K562 (cell line): Measurements from ENCODE around the gene ZNF302. TPM values are rescaled to one million over a fixed set of nuclear protein-coding genes. Genes with fewer than 3 reads are reported as not detected.
A peak's percentile ranks its signal among the peaks of the same experiment; 100 is the strongest.

ENCODE experiments used
- BMI1 ChIP-seq: fragments of 150-350 bp; IDR thresholded peaks from 2 replicates; pipeline ENCODE4 v1.6.1; 2014; ENCODE audit warnings: low read length
- CEBPG ChIP-seq, 3 experiments: fragments of 200-800 bp in 1 of 3; sonication (Bioruptor generic) in 1 of 3; sonication (generic) in 1 of 3; formaldehyde crosslinking in 1 of 3; IDR thresholded peaks in 2 of 3; conservative IDR thresholded peaks in 1 of 3; 2 replicates each; pipeline versions ENCODE4 v1.6.1 to v1.8.0; 2016 to 2022; ENCODE audit warnings: missing compliant biosample characterization in 2 of 3, missing genetic modification characterization in 2 of 3, mild to moderate bottlenecking in 1 of 3, missing genetic modification reagents in 1 of 3
- DIDO1 ChIP-seq: fragments of 450-650 bp; IDR thresholded peaks from 2 replicates; pipeline ENCODE4 v1.6.1; 2016; ENCODE audit warnings: low read depth, missing biosample characterization, missing genetic modification characterization
- GMEB1 ChIP-seq: fragments of 250-450 bp; sonication (Bioruptor Pico); IDR thresholded peaks from 2 replicates; pipeline ENCODE4 v1.4.0; 2020; ENCODE audit warnings: mild to moderate bottlenecking
- GTF3C2 ChIP-seq: IDR thresholded peaks from 3 replicates; pipeline ENCODE4 v1.6.1; 2011; ENCODE audit warnings: borderline replicate concordance, mild to moderate bottlenecking, moderate library complexity; ENCODE audit not compliant: insufficient read length; ENCODE audit errors: extremely low read depth
- JUND ChIP-seq, 2 experiments: IDR thresholded peaks; 2 replicates in 1 of 2; 3 replicates in 1 of 2; pipeline ENCODE4 v1.6.1; 2011; ENCODE audit warnings: borderline replicate concordance in 2 of 2, low read depth in 2 of 2, low read length in 2 of 2, improper control_type of control experiment in 1 of 2, missing biosample characterization in 1 of 2, missing genetic modification characterization in 1 of 2, missing genetic modification reagents in 1 of 2
- KDM5B ChIP-seq: fragments of 200-600 bp; sonication (generic); IDR thresholded peaks from 2 replicates; pipeline ENCODE4 v1.6.1; 2012; ENCODE audit warnings: low read depth, mild to moderate bottlenecking, moderate library complexity, low read length, control low read depth, inconsistent platforms; ENCODE audit not compliant: insufficient replicate concordance
- L3MBTL2 ChIP-seq: fragments of 450-650 bp; IDR thresholded peaks from 2 replicates; pipeline ENCODE4 v1.6.1; 2016; ENCODE audit warnings: mild to moderate bottlenecking, moderate library complexity
- MYNN ChIP-seq, 2 experiments: sonication (generic); formaldehyde crosslinking in 1 of 2; IDR thresholded peaks; 2 replicates each; pipeline versions ENCODE4 v1.5.0 to v1.6.1; 2016 to 2020; ENCODE audit warnings: antibody characterized with exemption in 1 of 2, missing genetic modification reagents in 1 of 2
- RFX5 ChIP-seq: IDR thresholded peaks from 2 replicates; pipeline ENCODE4 v1.6.1; 2011; ENCODE audit warnings: low read depth, mild to moderate bottlenecking, improper control_type of control experiment, low read length
- SAP30 ChIP-seq: fragments of 200-600 bp; sonication (generic); IDR thresholded peaks from 2 replicates; pipeline ENCODE4 v1.6.1; 2012; ENCODE audit warnings: borderline replicate concordance, low read depth, mild to moderate bottlenecking, moderate library complexity, low read length, control low read depth, inconsistent platforms; ENCODE audit not compliant: insufficient read depth, poor library complexity, severe bottlenecking
- TAL1 ChIP-seq: fragments of 450-650 bp; IDR thresholded peaks from 2 replicates; pipeline ENCODE4 v1.6.1; 2016; ENCODE audit warnings: mild to moderate bottlenecking
- TOE1 ChIP-seq, 2 experiments: fragments of 450-650 bp in 1 of 2; sonication (generic) in 1 of 2; formaldehyde crosslinking in 1 of 2; IDR thresholded peaks; 2 replicates each; pipeline versions ENCODE4 v1.7.1 to v1.8.0; 2016 to 2022; ENCODE audit warnings: borderline replicate concordance in 2 of 2, mild to moderate bottlenecking in 2 of 2, antibody characterized with exemption in 1 of 2, inconsistent platforms in 1 of 2, low read depth in 1 of 2, missing genetic modification reagents in 1 of 2, moderate library complexity in 1 of 2
- USF2 ChIP-seq: sonication (generic); formaldehyde crosslinking; IDR thresholded peaks from 2 replicates; pipeline ENCODE4 v1.5.0; 2020; ENCODE audit warnings: missing genetic modification reagents
- ZNF232 ChIP-seq: sonication (generic); formaldehyde crosslinking; IDR thresholded peaks from 2 replicates; pipeline ENCODE4 v1.8.0; 2022; ENCODE audit warnings: mild to moderate bottlenecking, missing genetic modification reagents
- ZNF274 ChIP-seq: IDR thresholded peaks from 2 replicates; pipeline ENCODE4 v1.6.1; 2011; ENCODE audit warnings: low read depth, mild to moderate bottlenecking, low read length, moderate library complexity, borderline replicate concordance
- polyA plus RNA-seq, 8 experiments: library from polyadenylated mRNA; depleted of rRNA in 4 of 8; stranded (reverse) in 5 of 8; unstranded in 3 of 8; fragments of >200 nt; fragmentation: Nextera tagmentation in 2 of 8; fragmentation: Illumina TruSeq in 1 of 8; extraction: Ambion mirVana in 2 of 8; extraction: Trizol in 1 of 8; gene quantifications; 2 replicates each; pipeline versions ENCODE4 v1.2.1 to v1.2.3, GENCODE V29; 2011 to 2014; ENCODE audit warnings: inconsistent platforms in 1 of 8, missing spikeins in 1 of 8
- total RNA-seq, 7 experiments: library from RNA; depleted of rRNA in 6 of 7; stranded (reverse); fragments of >200 nt in 6 of 7; fragmentation: Illumina TruSeq in 2 of 7; extraction: Trizol in 2 of 7; gene quantifications; 2 replicates each; pipeline versions ENCODE4 v1.2.1 to v1.2.3, GENCODE V29; 2011 to 2021; ENCODE audit warnings: low replicate concordance in 1 of 7

ZNF302 gene
- total and polyA plus RNA-seq, 9 of the 15 experiments (the other 6 are each of a cell fraction or from before 2014, with no cell fraction given) = 0.08 to 1.0 (median 0.27) TPM; not detected in 1

DNA sequence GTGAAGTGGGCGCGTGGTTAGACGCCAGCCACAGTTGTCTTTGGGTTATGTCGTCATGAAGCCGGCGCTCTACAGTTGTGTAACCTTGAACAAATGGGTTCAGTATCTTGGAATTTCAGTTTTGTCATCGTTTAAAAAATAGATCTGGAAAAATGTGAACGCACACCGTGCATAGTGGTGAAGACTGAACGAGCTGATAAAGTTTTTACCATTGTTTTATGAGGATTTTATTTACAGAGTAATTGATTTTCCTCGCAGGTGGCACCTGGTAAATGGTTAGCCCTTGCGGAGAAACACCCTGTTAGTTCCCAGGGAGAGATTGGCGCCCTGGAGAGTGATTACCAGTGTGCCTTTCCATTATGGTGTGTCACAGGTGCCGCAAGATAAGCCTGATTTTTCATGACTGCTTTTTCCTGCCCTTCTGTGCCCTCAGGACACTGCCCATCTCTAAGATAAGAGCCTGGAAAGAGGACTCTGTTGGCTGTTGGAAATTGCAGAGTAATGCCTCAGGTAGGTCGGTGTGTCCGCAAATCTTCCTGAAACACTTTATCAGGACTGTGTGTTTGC is 57.1 kb downstream of the ZNF302 start (continued):
- TF ChIP-seq GMEB1 (CRISPR knock-in tag) (no peak), DIDO1 (tag) (peak; percentile 28; the same call in 1 of the 2 replicates), JUND (IDR thresholded peaks at IDR 0.05; ENCODE audit: borderline replicate concordance, low read depth, low read length) (peak; percentile 65; the same call in 1 of the 2 replicates), JUND (tag; IDR thresholded peaks at IDR 0.05; ENCODE audit: borderline replicate concordance, low read depth, low read length) (no peak), RFX5 (peak; percentile 66; the same call in 1 of the 2 replicates), CEBPG (CRISPR knock-in tag; IDR thresholded peaks at IDR 0.05) (peak; percentile 59), CEBPG (tag; conservative IDR thresholded peaks at IDR 0.05 in 1 of 2, IDR thresholded peaks at IDR 0.05 in 1 of 2) (peak; percentile 91 to 92), USF2 (CRISPR knock-in tag) (peak; percentile 11; the same call in 1 of the 2 replicates), GTF3C2 (no peak), MYNN (IDR thresholded peaks at IDR 0.05) (no peak), MYNN (CRISPR knock-in tag; IDR thresholded peaks at IDR 0.05) (no peak), TOE1 (IDR thresholded peaks at IDR 0.05; ENCODE audit: borderline replicate concordance) (no peak), TOE1 (CRISPR knock-in tag; IDR thresholded peaks at IDR 0.05; ENCODE audit: borderline replicate concordance, low read depth) (no peak), L3MBTL2 (peak; percentile 8), SAP30 (peak; percentile 7), KDM5B (peak; percentile 11), BMI1 (no peak), TAL1 (0 out of 2 replicates have a peak, but pooled peaks have one; percentile 16), ZNF232 (no peak), ZNF274 (no peak)
